HG03135 (cell line): ENCODE results near the gene MRPL24.

Source experiments
- ATAC-seq: cut with Tn5 transposase; IDR thresholded peaks from one replicate; pipeline ENCODE4 v1.9.1; 2021; ENCODE audit warnings: mild to moderate bottlenecking, moderate library complexity; ENCODE audit not compliant: unreplicated experiment

The MRPL24 gene

GRCh38 chr1:156693848-156694689 lies 46.8 kb downstream of the MRPL24 start:
- no peak for ATAC-seq

- ATAC-seq = no peak
Observed at GRCh38 chr1:156692925-156693847, 47.7 kb downstream of the MRPL24 start.

DNA sequence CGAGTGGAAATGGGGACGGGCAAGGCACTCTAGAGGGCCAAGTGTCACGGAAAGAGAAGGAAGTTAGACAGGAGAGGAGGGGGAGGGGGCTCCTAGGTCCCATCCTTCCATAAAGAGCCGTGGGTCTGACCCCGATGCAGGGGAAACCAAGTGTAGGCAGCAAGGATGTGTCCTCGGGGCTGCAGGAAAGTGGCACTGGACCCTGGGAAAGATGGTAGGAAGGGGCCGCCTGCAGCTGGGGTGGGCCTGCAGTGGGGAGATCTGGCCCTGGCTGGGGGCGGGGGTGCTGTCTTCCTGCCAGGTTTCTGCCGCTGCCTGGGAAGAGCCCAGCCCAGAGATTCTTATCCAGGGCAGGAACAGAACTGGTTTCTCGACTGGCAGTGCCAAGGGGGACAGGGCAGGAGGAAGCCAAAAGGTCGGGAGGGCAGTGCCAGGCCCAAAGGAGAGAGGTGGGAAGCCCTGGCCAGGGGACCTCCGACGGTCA lies 48.4 kb downstream of the MRPL24 start:
- ATAC-seq = no peak

GRCh38 chr1:156691665-156692440 lies 49.0 kb downstream of the MRPL24 start:
- no peak for ATAC-seq

DNA sequence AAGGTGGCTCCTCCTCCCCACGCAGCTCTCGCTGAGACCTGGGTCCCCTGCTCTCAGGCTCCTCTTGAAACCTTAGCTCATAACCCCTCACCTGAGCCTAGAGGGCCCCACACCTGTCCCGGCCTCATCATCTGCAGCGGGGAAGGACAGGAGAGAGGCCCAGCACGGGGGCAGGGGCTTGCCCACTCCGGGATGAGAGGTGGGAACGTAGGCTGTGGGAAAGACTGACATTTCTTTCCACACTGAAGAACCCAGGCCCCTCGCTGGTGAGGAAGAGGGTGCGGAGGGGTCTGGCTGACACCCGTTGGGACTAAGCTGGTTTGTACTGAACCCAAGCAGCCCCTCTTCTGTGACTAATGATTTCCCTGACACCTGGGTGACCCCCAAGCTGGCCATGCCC lies 49.7 kb downstream of the MRPL24 start:
- no peak for ATAC-seq

DNA sequence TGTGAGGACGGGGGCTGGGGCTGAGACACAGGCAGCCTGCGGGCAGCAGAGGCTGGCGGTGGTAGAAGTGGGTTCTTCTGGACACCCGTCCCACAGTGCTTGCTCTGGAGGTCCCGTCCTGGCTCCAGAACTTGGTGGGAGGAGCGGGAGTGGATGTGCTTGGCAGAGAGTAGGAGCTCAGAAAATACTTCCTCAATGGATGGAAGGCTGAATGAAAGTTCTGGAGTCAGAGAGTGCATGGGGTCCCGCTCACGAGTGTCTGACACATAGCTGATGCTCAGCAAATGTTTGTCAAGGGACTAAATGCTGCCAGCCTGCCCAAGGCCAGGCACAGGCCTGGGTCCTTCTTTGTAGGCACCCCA lies 50.2 kb downstream of the MRPL24 start:
- ATAC-seq = no peak

- no peak for ATAC-seq
Observed at GRCh38 chr1:156689953-156690674, 50.8 kb downstream of the MRPL24 start.

GRCh38 chr1:156689035-156689952 lies 51.6 kb downstream of the MRPL24 start:
- ATAC-seq = no peak
